GM11168 (cell line): ENCODE results near the gene PRSS33.

ENCODE experiments used
- in situ Hi-C: fragments of 300-500 bp; cut with MboI; formaldehyde crosslinking; loops from one replicate; pipeline ENCODE4 v1.12.0; 2022; ENCODE audit warnings: low sequenced_read_pairs; ENCODE audit not compliant: unreplicated experiment

Gene PRSS33

DNA sequence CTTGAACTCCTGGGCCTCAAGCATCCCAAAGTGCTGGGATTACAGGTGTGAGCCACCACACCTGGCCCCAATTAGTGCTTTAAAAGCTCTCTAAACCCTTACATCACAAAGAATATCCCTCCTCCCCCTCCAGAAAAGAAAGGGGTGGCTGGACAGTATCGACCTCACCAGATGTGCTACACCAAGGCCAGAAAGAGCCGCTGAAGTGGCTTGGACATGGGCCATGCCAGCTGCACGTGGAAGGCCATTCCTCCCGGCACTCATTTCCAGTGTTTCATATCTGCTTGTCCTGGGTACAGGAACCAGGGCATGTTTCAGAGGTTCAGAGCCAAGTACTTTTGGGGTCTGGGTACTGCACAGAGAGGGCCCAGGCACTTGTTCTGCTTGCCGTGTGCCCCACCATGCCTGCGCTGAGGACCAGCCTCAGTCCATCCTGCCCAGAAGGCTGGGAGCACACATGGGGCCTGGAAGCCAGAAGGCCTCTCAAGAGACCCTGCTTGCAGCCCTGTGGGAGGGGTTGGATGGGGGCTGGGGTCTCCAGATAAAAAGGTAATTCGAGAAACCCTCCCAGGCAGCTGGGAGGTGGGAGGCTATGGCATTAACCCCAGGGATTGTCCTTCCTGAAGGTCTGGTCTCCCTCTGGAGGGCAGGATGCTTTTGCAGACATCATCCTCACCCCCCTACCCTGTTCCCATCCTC is 38.5 kb downstream of the PRSS33 start:
- in situ Hi-C loops, result no loop called here

DNA sequence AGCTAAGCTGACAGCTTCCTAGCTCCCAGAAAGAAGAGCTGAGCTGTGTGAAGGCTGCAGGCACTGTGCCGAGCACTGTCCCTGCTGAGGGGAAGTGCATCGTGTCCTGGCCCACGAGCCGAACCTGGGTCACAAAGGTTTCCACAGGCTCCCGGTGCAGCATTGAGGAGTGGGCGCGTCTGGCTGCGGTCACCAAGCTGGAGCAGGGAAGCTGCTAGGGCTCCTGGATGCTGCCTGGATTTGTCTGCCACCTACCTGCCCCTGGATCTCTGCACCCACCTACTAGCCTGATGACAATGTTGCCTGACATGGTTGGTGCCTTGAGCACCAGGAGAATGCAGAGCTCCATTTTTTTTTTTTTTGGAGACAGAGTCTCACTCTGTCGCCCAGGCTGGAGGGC is 41.4 kb downstream of the PRSS33 start:
- in situ Hi-C loops, result no loop called here

DNA sequence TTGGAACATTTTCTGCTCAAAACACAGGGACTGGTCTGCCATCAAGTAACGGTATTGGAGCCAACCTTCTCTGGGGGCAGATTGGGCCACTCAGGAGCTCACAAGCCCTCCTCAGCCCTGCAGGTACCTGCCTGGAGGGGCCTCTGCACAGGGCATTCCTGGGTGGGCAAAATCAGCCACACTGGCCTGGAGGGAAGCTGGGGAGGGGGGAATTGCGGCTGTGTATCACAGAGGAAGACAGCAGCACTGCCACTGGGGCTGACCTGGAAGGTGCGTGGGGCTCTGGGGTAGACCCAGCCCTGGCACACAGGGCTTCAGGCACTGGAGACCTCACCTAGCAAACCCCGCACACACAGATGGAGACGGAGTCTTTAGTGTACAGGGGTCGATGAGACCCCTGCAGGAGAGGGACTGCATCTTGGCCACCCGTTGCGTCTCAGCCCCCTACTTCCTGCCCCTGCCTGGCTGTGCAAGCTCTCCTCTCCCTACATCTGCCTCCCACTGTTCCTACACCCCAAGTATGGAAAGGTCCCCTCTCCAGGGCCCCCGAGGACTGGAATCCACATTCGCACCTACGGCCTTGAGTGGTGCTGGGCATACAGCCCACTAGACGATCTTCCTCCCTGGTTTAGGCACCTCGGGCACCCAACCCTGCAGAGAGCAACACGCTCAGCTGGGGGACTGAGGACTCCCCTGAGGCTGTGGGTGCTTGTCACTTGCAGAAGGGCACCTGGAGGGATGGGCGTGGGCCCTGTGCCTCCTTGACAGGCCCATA is 42.1 kb downstream of the PRSS33 start:
- in situ Hi-C loops, result no loop called here

DNA sequence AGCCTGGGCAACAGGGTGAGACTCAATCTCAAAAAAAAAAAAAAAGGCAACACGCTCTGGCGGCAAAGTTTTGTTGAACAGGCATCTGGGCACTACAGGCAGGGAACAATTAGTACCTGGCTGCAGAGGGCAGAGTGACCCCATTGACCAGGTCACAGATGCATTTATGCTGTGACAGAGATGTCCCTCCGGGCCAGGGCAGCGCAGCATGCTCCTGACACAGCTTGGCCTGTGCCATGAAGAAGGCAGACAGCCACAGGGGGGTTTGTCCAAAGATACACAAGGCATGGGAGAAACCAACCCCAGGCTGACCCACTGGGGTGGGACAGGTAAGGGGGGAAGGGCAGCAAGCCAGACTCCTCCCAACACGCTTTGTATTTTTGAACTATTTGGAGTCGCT is 42.6 kb downstream of the PRSS33 start:
- in situ Hi-C loops, result no loop called here

DNA sequence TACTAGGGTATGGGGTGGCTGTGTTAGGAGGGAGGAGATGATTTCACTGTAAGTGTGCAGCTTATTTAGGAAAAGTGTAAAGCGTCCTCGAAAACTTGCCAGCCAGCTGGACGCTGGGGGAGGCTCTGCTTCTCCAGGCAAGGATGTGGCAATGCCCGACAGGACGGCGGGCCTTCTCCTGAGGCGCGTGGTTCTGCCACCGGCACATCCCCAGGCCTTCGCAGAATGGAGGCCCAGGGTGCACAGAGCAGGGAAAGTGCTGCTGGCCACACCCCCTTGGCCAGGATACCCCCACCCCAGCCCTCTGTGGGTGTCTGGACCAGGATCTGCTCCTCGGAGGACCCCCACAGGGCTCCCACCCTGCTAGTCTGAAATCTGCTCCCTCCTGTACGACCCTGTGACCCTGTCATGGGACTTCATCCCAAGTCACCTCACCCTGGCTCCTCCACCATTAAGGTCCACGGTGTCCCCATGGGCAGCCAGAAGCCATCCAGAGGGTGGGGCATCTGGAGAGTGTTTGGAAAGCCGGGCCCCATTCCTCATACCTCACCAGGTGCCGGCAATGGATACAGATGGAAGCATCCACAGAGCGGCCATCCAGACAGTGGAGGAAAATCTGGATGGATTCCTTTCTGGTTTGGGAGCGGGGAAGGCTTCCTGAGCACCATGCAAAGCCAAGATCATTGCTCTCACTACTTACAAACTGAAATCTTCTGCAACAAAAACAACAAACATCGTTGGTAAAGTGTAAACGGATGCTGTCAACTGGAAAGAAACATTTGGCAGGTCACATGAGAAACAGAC is 44.2 kb downstream of the PRSS33 start:
- in situ Hi-C loops, result no loop called here

DNA sequence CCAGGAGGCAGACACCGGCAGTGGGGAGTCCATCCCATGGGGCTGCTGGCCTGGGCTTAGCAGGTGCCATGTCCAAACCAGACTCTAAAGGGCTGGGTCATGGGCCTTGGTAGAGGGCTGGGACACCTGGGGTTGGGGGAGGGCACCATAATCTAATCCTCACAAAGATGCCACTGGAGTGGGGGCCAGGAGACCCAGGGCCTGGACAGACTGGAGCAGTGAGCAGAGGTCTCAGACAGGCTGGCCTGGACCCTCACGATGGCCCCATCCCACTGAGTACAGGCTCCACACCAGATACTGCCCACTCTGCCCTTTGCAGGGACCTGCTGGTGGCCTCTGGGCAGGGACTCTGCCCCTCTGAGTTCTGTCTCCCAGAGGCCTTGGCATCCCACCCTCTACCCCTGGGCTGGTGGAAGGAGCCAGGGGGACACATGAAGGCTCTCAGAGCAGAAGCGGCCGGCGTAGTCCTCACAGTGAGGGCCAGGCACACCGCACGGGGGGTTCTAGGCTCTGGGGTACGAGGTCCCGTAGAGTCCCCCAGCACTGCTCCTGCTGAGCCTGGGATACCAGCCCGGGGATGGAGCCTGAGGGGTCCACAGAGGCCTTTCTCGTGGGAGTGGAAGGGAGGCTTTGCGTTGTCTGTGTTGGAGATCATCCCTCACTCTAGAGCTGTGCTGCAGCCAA is 44.9 kb downstream of the PRSS33 start:
- in situ Hi-C loops, result no loop called here

DNA sequence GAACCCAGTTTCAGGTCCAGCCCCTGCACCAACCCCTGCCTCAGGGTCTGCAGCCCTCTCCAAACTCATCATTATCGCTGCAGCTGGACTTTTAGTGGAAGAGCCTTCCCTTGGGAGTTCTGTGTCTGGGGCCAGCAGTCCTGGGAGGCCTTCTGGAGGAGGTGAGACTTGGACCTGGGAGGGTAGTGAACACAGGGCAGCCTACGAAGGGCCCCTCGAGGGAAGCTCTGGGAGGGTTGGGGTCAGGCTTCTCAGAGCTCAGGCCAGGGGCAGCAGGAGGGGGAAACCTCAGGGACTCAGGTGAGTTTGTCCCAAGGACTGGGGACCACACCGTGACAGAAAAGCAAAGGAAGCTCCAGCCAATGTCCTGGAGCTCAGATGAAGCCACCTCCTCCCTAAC is 46.2 kb downstream of the PRSS33 start:
- in situ Hi-C loops, result no loop called here

DNA sequence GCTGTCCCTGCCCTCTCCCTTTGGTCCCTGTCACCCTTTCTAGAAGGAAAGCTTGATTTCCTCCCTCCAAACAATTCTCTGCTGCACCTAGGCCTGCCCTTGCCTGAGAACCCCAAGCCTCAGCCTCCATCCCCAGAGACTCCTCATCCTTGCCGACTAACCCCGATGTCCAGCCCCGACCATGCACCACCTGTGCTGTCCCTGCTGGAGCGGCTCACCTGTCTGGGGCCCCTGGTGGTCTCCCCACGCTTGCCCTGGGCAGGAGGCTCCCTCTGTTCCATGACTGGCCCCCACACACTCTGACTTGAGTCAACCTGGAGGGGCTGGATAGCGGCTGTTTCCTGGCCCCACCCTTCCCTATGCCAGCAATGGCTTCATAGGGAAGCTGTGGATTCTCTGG is 46.9 kb downstream of the PRSS33 start:
- in situ Hi-C loops, result no loop called here

DNA sequence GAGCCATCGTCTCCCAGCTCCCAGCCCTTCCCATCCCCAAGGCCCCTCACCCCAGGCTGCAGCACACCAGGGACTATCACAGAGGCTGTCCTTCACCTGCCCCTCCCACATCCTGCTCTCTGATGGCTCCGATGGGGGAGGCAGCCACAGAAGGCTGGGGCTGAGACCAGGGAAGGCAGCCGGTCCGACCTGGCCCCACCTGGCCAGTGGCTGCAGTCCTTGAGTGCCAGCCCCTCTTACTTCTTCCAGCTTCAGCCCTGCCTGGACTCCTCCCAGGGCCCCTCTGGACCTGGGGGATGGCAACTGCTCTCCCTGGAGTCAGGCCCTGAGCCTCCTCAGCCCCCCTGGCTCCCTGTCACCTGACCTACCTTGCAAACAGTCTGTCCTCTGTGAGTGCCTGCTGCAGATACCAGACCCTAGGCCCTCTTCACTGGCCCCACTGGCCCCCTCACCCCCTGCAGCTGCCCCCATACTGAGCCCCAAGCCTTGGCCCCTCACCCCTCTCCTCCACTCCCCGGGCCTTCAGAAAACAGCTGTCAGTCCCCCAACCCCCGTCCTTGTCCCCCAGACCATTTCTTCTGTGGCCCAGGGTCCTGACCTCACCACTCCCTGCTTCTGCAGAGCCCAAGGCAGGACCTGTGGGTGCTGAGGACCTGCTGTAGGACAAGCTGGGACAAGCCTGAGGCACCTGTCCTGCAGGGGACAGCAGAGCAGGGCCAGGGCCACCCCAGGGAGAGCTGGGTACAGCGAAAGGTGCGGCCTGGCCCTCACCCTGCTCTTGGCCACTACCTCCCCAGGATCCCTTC is 47.5 kb downstream of the PRSS33 start:
- in situ Hi-C loops, result no loop called here

DNA sequence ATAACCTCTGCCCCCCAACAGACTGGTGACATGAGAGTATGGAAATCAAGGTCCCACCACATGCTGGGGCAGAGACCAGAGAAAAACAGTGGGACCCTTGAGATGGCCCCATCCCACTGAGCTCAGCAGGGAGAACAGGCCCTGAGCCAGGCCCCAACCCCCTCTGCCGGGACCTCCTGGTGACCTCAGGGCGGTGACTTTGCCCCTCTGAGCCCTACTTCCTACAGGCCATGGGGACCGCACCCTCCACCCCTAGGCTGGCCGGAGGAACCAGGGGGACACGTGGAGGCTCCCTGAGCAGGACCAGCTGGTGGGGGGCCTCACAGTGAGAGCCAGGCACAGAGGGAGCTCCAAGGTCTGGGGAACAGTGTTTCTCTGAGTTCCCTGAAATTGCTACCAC is 48.7 kb downstream of the PRSS33 start:
- in situ Hi-C loops, result no loop called here

DNA sequence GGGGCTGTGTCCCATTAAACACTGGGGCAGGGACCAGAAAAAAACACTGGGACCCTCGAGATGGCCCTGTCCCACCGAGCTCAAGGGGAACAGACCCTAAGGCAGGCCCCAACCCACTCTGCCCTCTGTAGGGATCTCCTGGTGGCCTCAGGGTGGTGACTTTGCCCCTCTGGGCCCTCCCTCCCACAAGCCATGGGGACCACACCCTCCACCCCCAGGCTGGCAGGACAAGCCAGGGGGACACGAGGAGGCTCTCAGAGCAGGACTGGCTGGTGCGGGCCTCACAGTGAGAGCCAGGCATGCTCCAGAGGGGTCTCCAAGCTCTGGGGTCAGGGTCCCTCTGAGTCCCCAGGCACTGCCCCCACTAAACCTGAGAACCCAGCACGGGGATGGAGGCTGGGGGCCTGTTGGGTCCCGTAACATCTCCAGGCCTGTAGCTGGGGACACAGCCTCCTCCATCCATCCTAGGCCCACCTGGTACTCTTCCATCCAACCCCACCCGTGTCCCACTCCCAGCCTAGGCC is 49.4 kb downstream of the PRSS33 start:
- in situ Hi-C loops, result no loop called here

DNA sequence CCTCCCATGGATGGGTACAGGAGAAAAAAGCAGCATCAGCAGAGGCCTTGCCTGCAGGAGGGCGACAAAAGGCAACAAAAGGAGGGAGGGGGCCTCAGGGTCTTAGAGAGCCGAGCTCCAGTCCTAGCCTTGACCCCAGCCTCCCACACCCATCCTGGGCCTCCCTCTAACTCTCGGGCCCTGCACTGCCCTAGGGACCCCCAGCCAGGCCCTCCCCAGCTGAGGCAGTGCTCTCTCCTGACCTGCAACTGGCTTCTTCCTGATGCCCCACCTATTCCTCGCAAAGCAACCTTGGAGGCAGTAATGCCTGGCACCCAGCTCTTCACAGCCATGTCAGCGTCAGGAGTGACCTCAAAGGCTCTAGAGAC is 50.1 kb downstream of the PRSS33 start:
- in situ Hi-C loops, result no loop called here

DNA sequence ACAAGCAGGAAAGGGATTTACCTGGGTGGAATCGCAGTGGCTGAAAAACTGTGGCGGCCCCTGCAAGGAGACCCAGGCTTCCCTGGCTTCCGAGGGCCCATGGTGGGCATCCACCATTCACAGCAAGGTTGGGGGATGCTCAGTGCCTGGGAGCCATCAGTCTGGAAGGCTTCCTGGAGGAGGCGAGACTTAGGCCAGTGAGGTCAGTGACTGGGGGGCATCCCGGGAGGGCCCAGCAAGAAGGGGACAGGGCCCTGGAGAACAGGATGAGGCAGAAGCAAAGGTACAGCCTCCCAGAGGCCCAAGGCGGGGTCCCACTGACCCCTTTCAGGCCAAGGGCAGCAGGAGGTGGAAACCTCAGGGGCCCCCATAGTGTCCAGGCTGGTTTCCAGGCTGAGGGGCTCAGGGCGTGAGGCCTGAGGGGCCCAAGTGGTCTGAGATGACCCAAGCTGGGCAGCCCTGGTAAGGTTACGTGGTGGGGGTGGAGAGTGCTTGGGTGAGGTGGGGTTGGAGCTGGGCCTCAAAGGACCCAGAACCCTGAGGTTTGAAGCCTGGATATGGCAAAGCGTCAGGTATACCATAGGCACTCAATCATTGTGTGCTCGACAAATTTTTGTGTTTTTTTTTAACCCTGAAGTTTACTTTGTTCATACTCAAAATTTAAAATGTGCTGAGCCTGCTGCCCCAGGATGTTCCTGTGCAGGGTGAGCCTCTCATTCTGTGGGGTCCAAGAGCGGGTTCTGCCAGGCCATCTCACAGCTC is 50.7 kb downstream of the PRSS33 start:
- in situ Hi-C loops, result no loop called here

DNA sequence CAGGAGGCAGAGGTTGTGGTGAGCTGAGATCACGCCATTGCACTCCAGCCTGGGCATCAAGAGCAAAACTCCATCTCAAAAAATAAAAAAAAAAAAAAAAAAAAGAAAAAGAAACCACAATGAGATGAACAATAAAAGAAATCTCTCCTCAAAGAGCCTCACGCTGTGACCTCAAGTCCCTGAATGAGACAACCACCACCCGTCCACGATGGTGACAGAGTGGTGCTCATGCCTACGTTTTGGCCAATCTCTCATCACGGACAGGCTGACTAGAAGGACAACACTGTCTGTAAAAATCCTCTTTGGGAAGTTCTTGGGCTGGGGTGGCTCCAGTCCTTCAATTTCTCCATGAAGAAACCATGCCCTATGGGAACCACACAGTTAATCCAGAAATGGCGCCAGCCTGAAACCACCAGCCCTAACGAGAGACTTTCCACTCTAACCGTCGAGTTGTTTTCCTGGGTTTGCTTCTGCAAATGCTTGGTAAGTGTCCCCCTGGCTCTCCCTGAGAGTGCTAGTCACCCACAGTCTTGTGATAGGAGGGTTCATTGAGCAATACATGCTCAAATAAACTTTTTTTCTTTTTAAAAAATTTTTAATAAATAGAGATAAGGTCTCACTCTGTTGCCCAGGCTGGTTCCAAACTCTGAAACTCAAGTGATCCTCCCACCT is 52.4 kb downstream of the PRSS33 start:
- in situ Hi-C loops, result no loop called here
